DOHH2 (cell line): ENCODE measurements around the gene CDK5R1.

Experiments used
- H3F3A ChIP-seq: fragments of 200-600 bp; sonication (generic), shearing (Covaris generic); 2 replicates; pipeline ENCODE4 v1.6.0; 2016; ENCODE audit warnings: antibody characterized with exemption, mild to moderate bottlenecking; ENCODE audit not compliant: control insufficient read depth, insufficient read depth
- H3K27ac ChIP-seq: fragments of 200-600 bp; sonication (generic); 2 replicates; pipeline ENCODE4 v1.5.1; 2014; ENCODE audit warnings: low read depth, mild to moderate bottlenecking, low read length, moderate library complexity
- H3K27me3 ChIP-seq: fragments of 200-600 bp; sonication (generic); 2 replicates; pipeline ENCODE4 v1.6.1; 2014; ENCODE audit warnings: mild to moderate bottlenecking, low read length, mixed read lengths; ENCODE audit not compliant: control insufficient read depth
- H3K36me3 ChIP-seq: fragments of 200-600 bp; sonication (generic); 2 replicates; pipeline ENCODE4 v1.6.1; 2014; ENCODE audit warnings: mild to moderate bottlenecking, low read length, moderate library complexity, mixed read lengths; ENCODE audit not compliant: control insufficient read depth
- H3K4me1 ChIP-seq: fragments of 200-600 bp; sonication (generic); 2 replicates; pipeline ENCODE4 v1.6.1; 2014; ENCODE audit warnings: mild to moderate bottlenecking, low read length, mixed read lengths; ENCODE audit not compliant: control insufficient read depth
- H3K4me2 ChIP-seq: fragments of 200-600 bp; sonication (generic); 2 replicates; pipeline ENCODE4 v1.6.0; 2014; ENCODE audit warnings: mild to moderate bottlenecking, low read length, moderate library complexity
- H3K4me3 ChIP-seq: fragments of 200-600 bp; sonication (generic); 2 replicates; pipeline ENCODE4 v1.5.1; 2014; ENCODE audit warnings: mild to moderate bottlenecking, low read length, mixed read lengths
- H3K79me2 ChIP-seq: fragments of 200-600 bp; sonication (generic); 2 replicates; pipeline ENCODE4 v1.6.1; 2014; ENCODE audit warnings: mild to moderate bottlenecking, low read length, mixed read lengths; ENCODE audit not compliant: control insufficient read depth
- H3K9me2 ChIP-seq: fragments of 200-600 bp; sonication (generic); replicated peaks from 2 replicates; pipeline ENCODE4 v1.6.1; 2014; ENCODE audit warnings: mild to moderate bottlenecking, low read length, mixed read lengths; ENCODE audit not compliant: control insufficient read depth
- H3K9me3 ChIP-seq: fragments of 200-600 bp; sonication (generic); 2 replicates; pipeline ENCODE4 v1.6.1; 2014; ENCODE audit warnings: antibody characterized with exemption, low read length, mixed read lengths; ENCODE audit not compliant: control insufficient read depth, insufficient read depth
- H4K20me1 ChIP-seq: fragments of 200-600 bp; sonication (generic); 2 replicates; pipeline ENCODE4 v1.6.0; 2014; ENCODE audit warnings: low read depth, mild to moderate bottlenecking, antibody characterized with exemption, low read length, moderate library complexity; ENCODE audit not compliant: control insufficient read depth, insufficient read depth
- EZH2phosphoT487 ChIP-seq: fragments of 200-600 bp; sonication (generic); IDR thresholded peaks from 2 replicates; pipeline ENCODE4 v1.6.1; 2017; ENCODE audit warnings: borderline replicate concordance, mild to moderate bottlenecking, antibody characterized with exemption, low read length, moderate library complexity, mixed read lengths
- TF ChIP-seq, protein P1 (sequence below): fragments of 200-600 bp; sonication (generic); IDR thresholded peaks from one replicate; pipeline ENCODE4 v1.5.1; 2014; ENCODE audit warnings: antibody characterized with exemption, mild to moderate bottlenecking, low read depth, low read length; ENCODE audit not compliant: poor library complexity, severe bottlenecking

Gene CDK5R1

DNA sequence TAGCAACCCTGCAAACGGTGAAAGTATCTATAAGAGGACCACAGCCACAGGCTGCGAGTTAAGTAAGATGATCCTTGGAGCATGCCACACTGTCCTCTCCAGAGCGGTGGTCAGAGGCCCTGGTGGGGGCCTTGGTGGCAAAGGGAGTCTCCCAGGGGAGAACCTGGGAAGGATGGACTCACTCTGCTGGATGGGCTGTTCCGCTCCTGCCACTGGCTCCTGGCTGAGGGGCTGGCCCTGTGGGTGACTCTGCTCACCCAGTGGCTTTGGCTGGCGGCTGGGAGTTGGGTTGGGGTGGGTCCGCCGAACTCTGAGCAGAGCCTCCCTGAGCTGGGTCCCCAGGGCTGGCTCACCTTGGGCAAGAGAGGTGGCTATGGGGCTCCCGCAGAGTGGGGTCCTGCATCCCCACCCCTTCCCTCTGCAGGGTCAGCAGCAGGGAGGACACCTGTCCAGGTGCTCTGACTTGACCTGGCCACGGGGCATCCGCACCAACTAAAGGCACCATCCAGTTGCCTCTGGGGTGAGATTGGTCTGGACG, 7.3 kb downstream of the CDK5R1 start:
- no peaks in the 10 kb centered on the region for H3K79me2 ChIP-seq
- no peaks in the 10 kb centered on the region for H3K9me2 ChIP-seq
- no peaks in the 10 kb centered on the region for H3K27me3 ChIP-seq
- H4K20me1 ChIP-seq: no peaks in the 10 kb centered on the region
- H3K9me3 ChIP-seq: no peaks in the 10 kb centered on the region
- no peak overlapping the region for H3K4me2 ChIP-seq
- H3K36me3 ChIP-seq: no peaks in the 10 kb centered on the region
- no peak overlapping the region for H3K4me3 ChIP-seq
- TF ChIP-seq EZH2phosphoT487: no peak
- TF ChIP-seq, protein P1, sequence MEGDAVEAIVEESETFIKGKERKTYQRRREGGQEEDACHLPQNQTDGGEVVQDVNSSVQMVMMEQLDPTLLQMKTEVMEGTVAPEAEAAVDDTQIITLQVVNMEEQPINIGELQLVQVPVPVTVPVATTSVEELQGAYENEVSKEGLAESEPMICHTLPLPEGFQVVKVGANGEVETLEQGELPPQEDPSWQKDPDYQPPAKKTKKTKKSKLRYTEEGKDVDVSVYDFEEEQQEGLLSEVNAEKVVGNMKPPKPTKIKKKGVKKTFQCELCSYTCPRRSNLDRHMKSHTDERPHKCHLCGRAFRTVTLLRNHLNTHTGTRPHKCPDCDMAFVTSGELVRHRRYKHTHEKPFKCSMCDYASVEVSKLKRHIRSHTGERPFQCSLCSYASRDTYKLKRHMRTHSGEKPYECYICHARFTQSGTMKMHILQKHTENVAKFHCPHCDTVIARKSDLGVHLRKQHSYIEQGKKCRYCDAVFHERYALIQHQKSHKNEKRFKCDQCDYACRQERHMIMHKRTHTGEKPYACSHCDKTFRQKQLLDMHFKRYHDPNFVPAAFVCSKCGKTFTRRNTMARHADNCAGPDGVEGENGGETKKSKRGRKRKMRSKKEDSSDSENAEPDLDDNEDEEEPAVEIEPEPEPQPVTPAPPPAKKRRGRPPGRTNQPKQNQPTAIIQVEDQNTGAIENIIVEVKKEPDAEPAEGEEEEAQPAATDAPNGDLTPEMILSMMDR: no peak
- H3K4me1 ChIP-seq: peaks cover 17% of the 10 kb centered on the region
- H3K27ac ChIP-seq: no peak overlapping the region
- 0 out of 2 replicates have a peak, but pooled peaks cover 6% of the 10 kb centered on the region for H3F3A ChIP-seq

DNA sequence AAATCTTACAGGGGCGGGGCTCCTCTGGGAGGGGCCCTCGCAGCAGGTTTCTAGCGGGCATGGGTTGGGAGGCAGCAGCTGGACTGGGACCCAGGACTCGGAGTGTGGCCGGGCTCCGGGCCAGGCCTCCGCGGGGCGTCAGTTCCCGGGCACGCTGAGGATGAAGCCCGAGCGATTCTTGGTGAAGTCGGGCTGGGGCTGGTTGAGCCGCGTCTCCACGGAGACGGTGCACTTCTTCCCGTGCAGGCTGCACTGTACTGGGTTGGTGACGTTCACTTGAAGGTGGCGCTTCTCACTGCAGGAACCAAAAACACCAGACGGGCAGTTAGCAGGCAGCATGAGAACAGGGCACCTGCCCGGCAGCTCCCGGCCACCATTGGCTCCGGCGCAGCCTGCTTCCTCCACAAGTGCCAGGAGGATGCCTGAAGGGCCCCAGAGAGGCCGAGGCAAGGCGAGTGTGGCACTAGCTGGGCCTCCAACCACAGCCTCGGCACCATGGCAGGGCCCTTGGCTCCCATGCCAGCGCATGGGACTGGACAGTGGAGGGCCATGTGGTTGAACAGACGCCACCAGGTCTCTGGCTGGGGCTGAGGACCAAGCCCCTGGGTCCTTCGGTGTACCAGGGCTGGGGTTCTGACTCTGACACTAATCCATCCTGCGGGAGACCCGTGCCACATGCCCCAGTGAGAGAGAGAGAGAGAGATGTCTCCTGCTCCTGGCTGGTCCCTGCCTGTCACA, 8.0 kb downstream of the CDK5R1 start:
- no peaks in the 10 kb centered on the region for H3K27me3 ChIP-seq
- H3K27ac ChIP-seq: no peak overlapping the region
- no peaks in the 10 kb centered on the region for H3K36me3 ChIP-seq
- H4K20me1 ChIP-seq: no peaks in the 10 kb centered on the region
- no peaks in the 10 kb centered on the region for H3K9me2 ChIP-seq
- 0 out of 2 replicates have a peak, but pooled peaks cover 6% of the 10 kb centered on the region for H3F3A ChIP-seq
- peaks cover 17% of the 10 kb centered on the region for H3K4me1 ChIP-seq
- no peak overlapping the region for H3K4me2 ChIP-seq
- TF ChIP-seq EZH2phosphoT487: no peak
- TF ChIP-seq, protein P1: no peak
- H3K4me3 ChIP-seq: no peak overlapping the region
- H3K9me3 ChIP-seq: no peaks in the 10 kb centered on the region
- H3K79me2 ChIP-seq: no peaks in the 10 kb centered on the region

GRCh38 chr17:32495359-32496231, 8.8 kb downstream of the CDK5R1 start:
- H4K20me1 ChIP-seq: no peaks in the 10 kb centered on the region
- H3K36me3 ChIP-seq: no peaks in the 10 kb centered on the region
- TF ChIP-seq, protein P1: no peak
- no peak for TF ChIP-seq EZH2phosphoT487
- no peak overlapping the region for H3K4me2 ChIP-seq
- H3K9me2 ChIP-seq: no peaks in the 10 kb centered on the region
- peaks cover 17% of the 10 kb centered on the region for H3K4me1 ChIP-seq
- H3K4me3 ChIP-seq: no peak overlapping the region
- H3K9me3 ChIP-seq: no peaks in the 10 kb centered on the region
- no peaks in the 10 kb centered on the region for H3K27me3 ChIP-seq
- 0 out of 2 replicates have a peak, but pooled peaks cover 5% of the 10 kb centered on the region for H3F3A ChIP-seq
- H3K79me2 ChIP-seq: no peaks in the 10 kb centered on the region
- H3K27ac ChIP-seq: no peak overlapping the region
